ENCODE measurements around the gene CACNA1A. TPM values are rescaled to one million over a fixed set of nuclear protein-coding genes. Genes with fewer than 3 reads are reported as not detected.
"Not testable (repeated sequence)": the region's sequence is repeated elsewhere in the genome, so short reads cannot be mapped to it uniquely, and the experiment has no call there.

The CACNA1A gene
- total RNA-seq (2014; rRNA removed): 0.26 and 0.86 TPM in 2 replicates
- polyA plus RNA-seq (2012): 0.29 TPM

GRCh38 chr19:13506471-13506820 is at the start of gene CACNA1A:
CACNA1A (minus strand) TSS chr19:13506479; CDS start chr19:13506224, 255 bp downstream.
- no peak for DNase-seq (ENCODE audit: low read depth)

- DNase-seq (ENCODE audit: low read depth): no peak
Observed at GRCh38 chr19:13554506-13555240, 48.4 kb upstream of the CACNA1A start.

- no peak for DNase-seq (ENCODE audit: low read depth)
Observed at GRCh38 chr19:13553880-13554400, 47.7 kb upstream of the CACNA1A start.

GRCh38 chr19:13548131-13548530 is 41.9 kb upstream of the CACNA1A start:
- no peak for DNase-seq (ENCODE audit: low read depth)

GRCh38 chr19:13547102-13547501 is 40.8 kb upstream of the CACNA1A start:
- DNase-seq (ENCODE audit: low read depth): no peak

GRCh38 chr19:13544423-13544822 is 38.1 kb upstream of the CACNA1A start:
- no peak for DNase-seq (ENCODE audit: low read depth)

GRCh38 chr19:13541554-13541953 is 35.3 kb upstream of the CACNA1A start:
- no peak for DNase-seq (ENCODE audit: low read depth)

GRCh38 chr19:13539332-13539731 is 33.1 kb upstream of the CACNA1A start:
- DNase-seq (ENCODE audit: low read depth): no peak

- no peak for DNase-seq (ENCODE audit: low read depth)
Observed at GRCh38 chr19:13538601-13539253, 32.4 kb upstream of the CACNA1A start.

- DNase-seq (ENCODE audit: low read depth): no peak
Observed at GRCh38 chr19:13537454-13537853, 31.2 kb upstream of the CACNA1A start.

GRCh38 chr19:13530720-13531119 is 24.4 kb upstream of the CACNA1A start:
- no peak for DNase-seq (ENCODE audit: low read depth)

GRCh38 chr19:13529721-13530120 is 23.4 kb upstream of the CACNA1A start:
- DNase-seq (ENCODE audit: low read depth): not testable (repeated sequence)

- peak; percentile 14 for DNase-seq (ENCODE audit: low read depth)
Observed at GRCh38 chr19:13526552-13526951, 20.3 kb upstream of the CACNA1A start.

GRCh38 chr19:13521066-13521465 is 14.8 kb upstream of the CACNA1A start:
- DNase-seq (ENCODE audit: low read depth): no peak

GRCh38 chr19:13511947-13512346 is 5.7 kb upstream of the CACNA1A start:
- no peak for DNase-seq (ENCODE audit: low read depth)

- DNase-seq (ENCODE audit: low read depth): peak; percentile 4
Observed at GRCh38 chr19:13507053-13507611, 853 bp upstream of the CACNA1A start.

- DNase-seq (ENCODE audit: low read depth): no peak
Observed at GRCh38 chr19:13505761-13506470, 363 bp downstream of the CACNA1A start.

- DNase-seq (ENCODE audit: low read depth): no peak
Observed at GRCh38 chr19:13505164-13505695, 1.0 kb downstream of the CACNA1A start.

- no peak for DNase-seq (ENCODE audit: low read depth)
Observed at GRCh38 chr19:13503570-13504235, 2.6 kb downstream of the CACNA1A start.

- no peak for DNase-seq (ENCODE audit: low read depth)
Observed at GRCh38 chr19:13502231-13502630, 4.0 kb downstream of the CACNA1A start.

- DNase-seq (ENCODE audit: low read depth): no peak
Observed at GRCh38 chr19:13499692-13500091, 6.6 kb downstream of the CACNA1A start.

Measured in LHCN-M2 (cell line).